ENCODE data around the gene NR1H3.
"Not testable (repeated sequence)": the region's sequence is repeated elsewhere in the genome, so short reads cannot be mapped to it uniquely, and the experiment has no call there.

DNA sequence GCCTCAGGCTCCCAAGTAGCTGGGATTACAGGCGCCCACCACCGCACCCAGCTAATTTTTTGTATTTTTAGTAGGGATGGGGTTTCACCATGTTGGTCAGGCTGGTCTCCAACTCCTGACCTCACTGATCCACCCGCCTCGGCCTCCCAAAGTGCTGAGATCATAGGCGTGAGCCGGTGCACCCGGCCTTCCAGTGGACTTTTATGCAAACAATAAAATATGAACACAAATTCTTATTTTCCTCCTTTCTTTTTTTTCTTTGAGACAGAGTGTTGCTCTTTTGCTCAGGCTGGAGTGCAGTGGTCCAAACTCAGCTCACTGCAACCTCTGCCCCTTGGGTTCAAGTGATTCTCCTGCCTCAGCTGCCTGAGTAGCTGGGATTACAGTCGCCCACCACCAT lies 58.7 kb downstream of the NR1H3 start:
- TF ChIP-seq, protein P1, sequence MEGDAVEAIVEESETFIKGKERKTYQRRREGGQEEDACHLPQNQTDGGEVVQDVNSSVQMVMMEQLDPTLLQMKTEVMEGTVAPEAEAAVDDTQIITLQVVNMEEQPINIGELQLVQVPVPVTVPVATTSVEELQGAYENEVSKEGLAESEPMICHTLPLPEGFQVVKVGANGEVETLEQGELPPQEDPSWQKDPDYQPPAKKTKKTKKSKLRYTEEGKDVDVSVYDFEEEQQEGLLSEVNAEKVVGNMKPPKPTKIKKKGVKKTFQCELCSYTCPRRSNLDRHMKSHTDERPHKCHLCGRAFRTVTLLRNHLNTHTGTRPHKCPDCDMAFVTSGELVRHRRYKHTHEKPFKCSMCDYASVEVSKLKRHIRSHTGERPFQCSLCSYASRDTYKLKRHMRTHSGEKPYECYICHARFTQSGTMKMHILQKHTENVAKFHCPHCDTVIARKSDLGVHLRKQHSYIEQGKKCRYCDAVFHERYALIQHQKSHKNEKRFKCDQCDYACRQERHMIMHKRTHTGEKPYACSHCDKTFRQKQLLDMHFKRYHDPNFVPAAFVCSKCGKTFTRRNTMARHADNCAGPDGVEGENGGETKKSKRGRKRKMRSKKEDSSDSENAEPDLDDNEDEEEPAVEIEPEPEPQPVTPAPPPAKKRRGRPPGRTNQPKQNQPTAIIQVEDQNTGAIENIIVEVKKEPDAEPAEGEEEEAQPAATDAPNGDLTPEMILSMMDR (IDR thresholded peaks at IDR 0.05) = not testable (repeated sequence)
- not testable (repeated sequence) for TF ChIP-seq POLR2A, POLR2AphosphoS5, EP300 (IDR thresholded peaks at IDR 0.05)
